Keratinocyte (primary cell): ENCODE results near the gene SF3B4. TPM values are rescaled to one million over a fixed set of nuclear protein-coding genes. Genes with fewer than 3 reads are reported as not detected.

Experiments used
- DNase-seq: peaks from one replicate; pipeline ENCODE4 v3.0.0-alpha.2; 2011; ENCODE audit warnings: low read depth, missing footprints, low spot score
- FAIRE-seq: peaks from 2 replicates; lab custom pipeline; 2011; peaks lifted over from hg19 to GRCh38; lab: Jason Lieb, UNC
- H2AFZ ChIP-seq: 2 replicates; pipeline ENCODE4 v1.6.0; 2012; ENCODE audit warnings: low read length, control low read depth, inconsistent platforms; ENCODE audit not compliant: control insufficient read depth
- H3K27ac ChIP-seq: 2 replicates; pipeline ENCODE4 v1.5.1; 2011; ENCODE audit warnings: low read length; ENCODE audit not compliant: control insufficient read depth, insufficient read depth
- H3K27me3 ChIP-seq: 3 replicates; pipeline ENCODE4 v1.6.0; 2011; ENCODE audit warnings: low read length; ENCODE audit not compliant: control insufficient read depth, insufficient read depth; ENCODE audit errors: extremely low read depth
- H3K36me3 ChIP-seq, 2 experiments: 2 replicates in 1 of 2; 3 replicates in 1 of 2; pipeline ENCODE4 v1.5.1; 2011; ENCODE audit warnings: low read length in 2 of 2, mild to moderate bottlenecking in 1 of 2; ENCODE audit not compliant: control insufficient read depth in 2 of 2, insufficient read depth in 2 of 2; ENCODE audit errors: extremely low read depth in 1 of 2
- H3K4me1 ChIP-seq: 3 replicates; pipeline ENCODE4 v1.5.1; 2011; ENCODE audit warnings: low read length; ENCODE audit not compliant: control insufficient read depth, insufficient read depth; ENCODE audit errors: extremely low read depth
- H3K4me2 ChIP-seq: 3 replicates; pipeline ENCODE4 v1.6.0; 2011; ENCODE audit warnings: low read depth, low read length; ENCODE audit not compliant: control insufficient read depth, insufficient read depth; ENCODE audit errors: extremely low read depth
- H3K4me3 ChIP-seq, 3 experiments: fragments of 200-600 bp in 1 of 3; sonication (generic) in 1 of 3; 2 replicates in 2 of 3; 3 replicates in 1 of 3; pipeline ENCODE4 v1.5.1; 2011 to 2016; ENCODE audit warnings: low read length in 3 of 3, mild to moderate bottlenecking in 3 of 3, control low read depth in 2 of 3, inconsistent platforms in 1 of 3, low read depth in 1 of 3, mixed read lengths in 1 of 3, mixed run types in 1 of 3, moderate library complexity in 1 of 3; ENCODE audit not compliant: control insufficient read depth in 2 of 3, insufficient read depth in 2 of 3; ENCODE audit errors: extremely low read depth in 1 of 3
- H3K79me2 ChIP-seq: 2 replicates; pipeline ENCODE4 v1.6.0; 2012; ENCODE audit warnings: low read length; ENCODE audit not compliant: control insufficient read depth, insufficient read depth
- H3K9ac ChIP-seq: 3 replicates; pipeline ENCODE4 v1.6.0; 2011; ENCODE audit warnings: low read length; ENCODE audit not compliant: control insufficient read depth, insufficient read depth; ENCODE audit errors: extremely low read depth
- H3K9me1 ChIP-seq: 3 replicates; pipeline ENCODE4 v1.6.0; 2011; ENCODE audit warnings: low read length; ENCODE audit not compliant: control insufficient read depth, insufficient read depth; ENCODE audit errors: extremely low read depth
- H3K9me3 ChIP-seq: 2 replicates; pipeline ENCODE4 v1.5.1; 2012; ENCODE audit warnings: low read depth, low read length; ENCODE audit not compliant: control insufficient read depth
- H4K20me1 ChIP-seq: 3 replicates; pipeline ENCODE4 v1.6.0; 2011; ENCODE audit warnings: low read length; ENCODE audit not compliant: control insufficient read depth, insufficient read depth; ENCODE audit errors: extremely low read depth
- CTCF ChIP-seq, 3 experiments: IDR thresholded peaks in 1 of 3; conservative IDR thresholded peaks in 1 of 3; optimal IDR thresholded peaks in 1 of 3; 2 replicates in 2 of 3; 3 replicates in 1 of 3; pipeline versions ENCODE3 to v1.5.1; 2011; ENCODE audit warnings: low read length in 3 of 3, mild to moderate bottlenecking in 3 of 3, moderate library complexity in 2 of 3, control low read depth in 1 of 3, inconsistent platforms in 1 of 3; ENCODE audit not compliant: insufficient read depth in 2 of 3; ENCODE audit errors: extremely low read depth in 1 of 3
- EZH2 ChIP-seq: IDR thresholded peaks from one replicate; pipeline ENCODE4 v1.6.1; 2012; ENCODE audit warnings: inconsistent platforms, mild to moderate bottlenecking, low read length, moderate library complexity
- dilution Hi-C: fragments of 300-500 bp; cut with MboI; formaldehyde crosslinking; loops from one replicate; pipeline ENCODE4 v1.7.0; 2020; ENCODE audit warnings: low sequenced_read_pairs; ENCODE audit not compliant: extremely low pct_ligation_motif_present
- polyA minus RNA-seq, 3 experiments: library from RNA; depleted of rRNA, polyadenylated mRNA; stranded (reverse); fragments of >200 nt; gene quantifications; 1 replicate in 1 of 3; 2 replicates in 1 of 3; 3 replicates in 1 of 3; pipeline ENCODE4 v1.2.3, GENCODE V29; 2011
- polyA plus RNA-seq, 5 experiments: library from polyadenylated mRNA; depleted of rRNA in 3 of 5; stranded (reverse) in 3 of 5; stranded (forward) in 1 of 5; unstranded in 1 of 5; fragments of >200 nt; gene quantifications; 1 replicate in 1 of 5; 2 replicates in 3 of 5; 3 replicates in 1 of 5; pipeline versions ENCODE4 v1.2.1 to v1.2.3, GENCODE V29; 2011 to 2012; ENCODE audit warnings: missing spikeins in 2 of 5, low read depth in 1 of 5, low replicate concordance in 1 of 5

The SF3B4 gene, protein sequence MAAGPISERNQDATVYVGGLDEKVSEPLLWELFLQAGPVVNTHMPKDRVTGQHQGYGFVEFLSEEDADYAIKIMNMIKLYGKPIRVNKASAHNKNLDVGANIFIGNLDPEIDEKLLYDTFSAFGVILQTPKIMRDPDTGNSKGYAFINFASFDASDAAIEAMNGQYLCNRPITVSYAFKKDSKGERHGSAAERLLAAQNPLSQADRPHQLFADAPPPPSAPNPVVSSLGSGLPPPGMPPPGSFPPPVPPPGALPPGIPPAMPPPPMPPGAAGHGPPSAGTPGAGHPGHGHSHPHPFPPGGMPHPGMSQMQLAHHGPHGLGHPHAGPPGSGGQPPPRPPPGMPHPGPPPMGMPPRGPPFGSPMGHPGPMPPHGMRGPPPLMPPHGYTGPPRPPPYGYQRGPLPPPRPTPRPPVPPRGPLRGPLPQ
- 16.9 to 59.9 TPM (median 35.4 TPM) in 3 replicates for polyA plus RNA-seq
- 18.5 TPM for polyA plus RNA-seq (2011; ENCODE audit: low read depth)
- 42.4 and 79.1 TPM in 2 replicates for polyA plus RNA-seq (2011; cell fraction: cytosol; rRNA removed)
- 50.5 and 54.5 TPM in 2 replicates for polyA plus RNA-seq (2011; cell fraction: nucleus; rRNA removed)
- polyA plus RNA-seq (2012; ENCODE audit: low replicate concordance): 54.5 and 67.2 TPM in 2 replicates
- 25.1 to 76.6 TPM (median 46.5 TPM) in 3 replicates for polyA minus RNA-seq
- polyA minus RNA-seq (2011; cell fraction: cytosol; rRNA and poly(A)+ RNA removed): 45.7 TPM
- 23.6 and 53.8 TPM in 2 replicates for polyA minus RNA-seq (2011; cell fraction: nucleus; rRNA and poly(A)+ RNA removed)

DNA sequence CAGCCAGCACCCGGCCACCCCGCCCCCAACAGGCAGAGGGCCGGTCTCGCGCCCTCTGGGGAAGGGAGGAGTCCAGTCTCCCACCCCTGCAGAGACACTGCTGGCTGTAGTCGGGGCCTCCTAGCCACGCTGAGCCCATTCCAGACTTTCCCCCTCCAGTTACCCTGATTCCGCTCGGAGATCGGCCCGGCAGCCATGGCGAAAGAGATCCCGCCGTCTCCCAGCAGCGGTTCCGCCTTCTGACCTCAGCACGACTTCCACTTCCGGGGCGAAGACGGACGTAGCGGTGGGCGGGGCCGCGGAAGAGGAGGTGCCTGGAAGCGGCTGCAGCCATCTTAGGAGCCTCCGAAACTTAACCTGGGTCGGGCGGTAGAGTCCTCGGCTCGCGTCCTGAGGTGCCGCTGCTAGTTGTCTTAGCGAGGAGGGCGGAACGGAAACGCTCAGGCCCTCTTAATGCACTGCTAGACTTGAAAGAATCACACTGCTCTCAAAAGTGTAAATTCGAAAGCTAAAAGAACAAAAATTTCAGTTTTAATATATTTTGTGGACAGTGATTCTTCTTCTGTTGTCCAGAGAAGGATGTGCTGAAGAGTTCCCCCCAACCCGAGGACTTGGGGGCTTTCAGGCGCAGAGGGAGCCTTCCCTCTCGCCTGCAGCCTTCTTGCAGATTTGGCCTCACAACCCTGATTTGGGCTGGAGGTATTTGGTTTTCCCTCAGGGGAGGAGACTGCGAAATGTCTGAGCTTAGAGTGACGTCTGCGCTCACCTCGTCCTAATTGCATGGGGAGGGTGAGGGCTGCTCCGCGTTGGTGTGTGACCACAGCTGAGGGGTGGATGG lies at the start of gene SF3B4:
SF3B4 (minus strand) TSS at position 241 of the 838 bp plus-strand sequence; CDS start at position 197, 44 bp downstream.
- Histone ChIP-seq H3K79me2 (peaks cover 33% of the 10 kb centered on the region), H3K9me1 (no peaks in the 10 kb centered on the region), H3K27ac (peak within 1 kb of the TSS; percentile 95), H3K9ac (peak within 1 kb of the TSS; percentile 91), H3K27me3 (no peaks in the 10 kb centered on the region), H3K4me3 (peak within 1 kb of the TSS; percentile 84 to 97 (median 94)), H4K20me1 (peaks cover 3% of the 10 kb centered on the region), H3K9me3 (no peaks in the 10 kb centered on the region), H3K36me3 (peaks cover 32 to 36% of the 10 kb centered on the region in 2 experiments), H3K4me2 (peak within 1 kb of the TSS; percentile 82), H3K4me1 (peaks cover 32% of the 10 kb centered on the region), H2AFZ (peak within 1 kb of the TSS; percentile 79)
- DNase-seq (no peak), FAIRE-seq (no peak)
- TF ChIP-seq EZH2 (no peak), CTCF (optimal IDR thresholded peaks at IDR 0.05 in 1 of 3, IDR thresholded peaks at IDR 0.05 in 1 of 3, conservative IDR thresholded peaks at IDR 0.05 in 1 of 3; ENCODE audit: extremely low read depth in 1 of 3, insufficient read depth in 2 of 3, low read length in 3 of 3) (no peak)
- dilution Hi-C loops: no loop called here

DNA sequence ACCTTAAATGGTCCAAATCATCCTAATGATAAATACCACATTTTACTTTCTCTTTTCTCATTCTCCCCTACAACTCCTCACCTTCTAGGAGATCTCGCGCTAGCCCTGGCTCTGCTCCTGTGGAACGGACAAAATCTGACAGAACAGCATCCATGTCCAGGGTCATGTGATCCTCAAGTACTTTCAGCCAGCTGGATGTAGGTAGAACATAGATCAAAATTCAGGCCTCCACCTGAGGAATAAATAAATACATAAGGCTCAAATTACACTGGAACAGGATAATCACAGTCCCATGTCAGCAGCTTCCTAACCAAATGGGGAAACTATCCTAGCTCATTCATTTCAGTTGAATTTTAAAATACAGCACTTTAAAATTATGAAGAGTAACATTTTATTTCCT lies 49.7 kb upstream of the SF3B4 start:
- DNase-seq (no peak), FAIRE-seq (no peak)
- H3K4me2 ChIP-seq: no peak overlapping the region
- no peaks in the 10 kb centered on the region for H3K27me3 ChIP-seq
- dilution Hi-C loops: no loop called here
- H3K79me2 ChIP-seq: peaks cover 13% of the 10 kb centered on the region
- no peak overlapping the region for H3K4me3 ChIP-seq
- no peak overlapping the region for H3K9ac ChIP-seq
- no peak overlapping the region for H2AFZ ChIP-seq
- no peak overlapping the region for H3K27ac ChIP-seq
- no peak for TF ChIP-seq CTCF (optimal IDR thresholded peaks at IDR 0.05 in 1 of 3, IDR thresholded peaks at IDR 0.05 in 1 of 3, conservative IDR thresholded peaks at IDR 0.05 in 1 of 3; ENCODE audit: extremely low read depth in 1 of 3, insufficient read depth in 2 of 3, low read length in 3 of 3)
- TF ChIP-seq EZH2: no peak
- H3K4me1 ChIP-seq: peaks cover 11% of the 10 kb centered on the region
- H3K9me3 ChIP-seq: no peaks in the 10 kb centered on the region
- no peaks in the 10 kb centered on the region for H4K20me1 ChIP-seq
- peaks cover 9 to 10% of the 10 kb centered on the region in 2 experiments for H3K36me3 ChIP-seq
- H3K9me1 ChIP-seq: no peaks in the 10 kb centered on the region
